NCI-H1930 (cell line): ENCODE data around the gene GPC6.

Source experiments
- DNase-seq, 2 experiments: peaks; one replicate each; lab custom pipeline; 2025; lab: John Stamatoyannopoulos, UW

Gene GPC6

GRCh38 chr13:93230261-93230855 is 3.8 kb downstream of the GPC6 start:
- no peak for DNase-seq

GRCh38 chr13:93231867-93232266 is 5.3 kb downstream of the GPC6 start:
- DNase-seq, result no peak

- DNase-seq, result no peak
Measured at GRCh38 chr13:93233997-93234416, 7.4 kb downstream of the GPC6 start.

GRCh38 chr13:93234459-93234858 is 7.9 kb downstream of the GPC6 start:
- DNase-seq, result no peak

- DNase-seq, result no peak
Measured at GRCh38 chr13:93235258-93236015, 8.8 kb downstream of the GPC6 start.

- DNase-seq, result no peak
Measured at GRCh38 chr13:93238711-93239110, 12.1 kb downstream of the GPC6 start.

GRCh38 chr13:93243375-93244063 is 16.9 kb downstream of the GPC6 start:
- no peak for DNase-seq

GRCh38 chr13:93244141-93244917 is 17.7 kb downstream of the GPC6 start:
- DNase-seq, result no peak

- DNase-seq, result no peak
Measured at GRCh38 chr13:93244918-93245280, 18.3 kb downstream of the GPC6 start.

- DNase-seq, result no peak
Measured at GRCh38 chr13:93246069-93246468, 19.5 kb downstream of the GPC6 start.

- DNase-seq, result peak in 1 of 2 experiments; percentile 22
Measured at GRCh38 chr13:93248627-93249047, 22.0 kb downstream of the GPC6 start.

- DNase-seq, result no peak
Measured at GRCh38 chr13:93249364-93250306, 23.0 kb downstream of the GPC6 start.

- no peak for DNase-seq
Measured at GRCh38 chr13:93254775-93255174, 28.2 kb downstream of the GPC6 start.

- DNase-seq, result no peak
Measured at GRCh38 chr13:93256998-93257397, 30.4 kb downstream of the GPC6 start.

- DNase-seq, result no peak
Measured at GRCh38 chr13:93259527-93260080, 33.0 kb downstream of the GPC6 start.

GRCh38 chr13:93260591-93260990 is 34.0 kb downstream of the GPC6 start:
- DNase-seq, result no peak

GRCh38 chr13:93262729-93263345 is 36.2 kb downstream of the GPC6 start:
- DNase-seq, result no peak

GRCh38 chr13:93264876-93265275 is 38.3 kb downstream of the GPC6 start:
- no peak for DNase-seq

- DNase-seq, result no peak
Measured at GRCh38 chr13:93265800-93266199, 39.2 kb downstream of the GPC6 start.

- no peak for DNase-seq
Measured at GRCh38 chr13:93266681-93267080, 40.1 kb downstream of the GPC6 start.
